Activated CD8-positive, alpha-beta memory T cell treated with anti-CD3 and anti-CD28 coated beads, Interleukin-2, amount 50 U/mL, for 1 hour (primary cell): ENCODE measurements around the gene ATP2B1.

Experiments used
- DNase-seq: peaks from one replicate; pipeline ENCODE4 v3.0.0-alpha.2; 2020; ENCODE audit errors: extremely low read depth

ATP2B1 gene

DNA sequence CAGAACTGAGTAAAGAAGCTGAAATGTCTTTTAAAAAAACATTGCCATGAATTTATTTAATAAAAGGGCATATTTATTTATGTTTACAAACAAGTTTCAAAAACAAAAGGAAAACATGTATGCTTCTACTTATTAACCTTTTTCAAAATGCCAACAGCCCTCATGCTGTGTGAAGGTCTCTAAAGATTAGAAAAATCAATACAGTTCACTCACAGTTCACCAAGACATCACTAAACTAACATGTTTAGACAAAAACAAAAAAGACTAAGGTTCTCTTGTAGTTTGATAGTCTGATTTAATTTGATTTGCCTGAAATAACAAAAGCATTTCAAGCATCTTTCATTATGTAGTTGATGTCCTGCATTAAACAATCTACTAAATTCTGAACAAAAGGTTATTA, 118.9 kb downstream of the ATP2B1 start:
- DNase-seq = no peak

DNA sequence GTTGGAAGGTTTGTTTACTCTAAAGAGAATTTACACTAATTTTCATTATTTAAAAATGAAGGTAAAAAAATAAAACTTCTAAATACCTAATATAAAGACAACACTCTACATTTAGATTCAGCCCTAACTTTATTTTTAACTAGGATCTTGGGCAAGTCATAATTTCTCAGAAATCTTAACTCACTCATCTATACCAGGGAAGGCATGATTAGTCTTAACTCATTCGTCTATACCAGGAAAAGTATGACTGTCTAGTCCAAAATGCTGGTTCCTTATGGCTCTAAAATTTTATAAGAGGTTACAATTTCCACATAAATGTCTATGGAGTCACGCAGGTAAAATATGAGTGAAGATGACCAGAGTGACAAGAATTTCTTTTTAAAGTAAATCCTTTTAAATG, 130.1 kb downstream of the ATP2B1 start:
- no peak for DNase-seq

DNA sequence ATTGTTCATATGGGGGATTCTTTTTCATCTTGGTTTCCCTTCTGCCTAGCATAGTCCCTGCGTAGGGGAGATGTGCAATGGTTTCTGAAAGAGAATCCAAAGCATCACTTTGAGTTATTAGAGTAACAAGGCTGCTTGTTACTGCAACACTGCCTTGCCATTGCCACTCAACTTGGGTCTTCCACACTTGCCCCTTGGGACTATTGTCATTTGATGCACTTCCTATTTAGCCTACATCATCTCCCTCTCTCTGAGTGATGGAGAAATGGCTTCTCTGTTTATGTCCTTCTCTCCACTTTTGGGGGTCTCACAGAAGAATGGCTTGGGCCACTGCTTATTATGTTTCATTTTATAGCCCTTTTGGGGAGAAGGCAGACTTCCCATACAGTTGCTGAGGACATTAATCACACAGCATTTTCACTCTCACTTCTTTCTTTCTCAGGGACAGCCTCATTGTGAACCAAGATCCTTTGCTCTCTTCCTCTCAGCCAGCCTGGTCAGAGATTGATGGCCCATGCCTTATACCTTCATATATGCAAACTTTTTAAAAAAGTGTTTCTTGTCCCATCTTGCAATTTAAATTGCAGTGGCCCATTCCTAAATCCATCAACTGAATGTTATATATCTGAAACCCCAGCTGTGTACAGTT, 131.9 kb downstream of the ATP2B1 start:
- DNase-seq = no peak

DNA sequence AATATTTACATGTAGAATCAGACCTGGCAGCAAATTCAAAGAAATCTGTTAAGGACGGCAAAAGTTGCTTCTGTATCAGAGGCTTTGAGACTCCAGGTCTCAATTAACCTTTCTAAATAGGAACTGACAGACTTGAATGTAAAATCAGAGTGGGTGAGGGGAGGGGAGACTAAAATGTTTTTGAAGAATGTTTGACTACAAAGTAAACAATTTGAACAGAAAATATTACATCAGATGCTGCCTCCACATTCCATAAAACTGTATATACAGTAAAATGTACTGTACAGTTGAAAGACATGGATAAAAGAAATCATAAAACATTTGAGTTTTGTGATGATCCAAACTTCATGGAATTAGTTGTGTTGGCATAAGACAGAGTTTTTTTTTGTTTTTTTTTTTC, 133.3 kb downstream of the ATP2B1 start:
- no peak for DNase-seq

DNA sequence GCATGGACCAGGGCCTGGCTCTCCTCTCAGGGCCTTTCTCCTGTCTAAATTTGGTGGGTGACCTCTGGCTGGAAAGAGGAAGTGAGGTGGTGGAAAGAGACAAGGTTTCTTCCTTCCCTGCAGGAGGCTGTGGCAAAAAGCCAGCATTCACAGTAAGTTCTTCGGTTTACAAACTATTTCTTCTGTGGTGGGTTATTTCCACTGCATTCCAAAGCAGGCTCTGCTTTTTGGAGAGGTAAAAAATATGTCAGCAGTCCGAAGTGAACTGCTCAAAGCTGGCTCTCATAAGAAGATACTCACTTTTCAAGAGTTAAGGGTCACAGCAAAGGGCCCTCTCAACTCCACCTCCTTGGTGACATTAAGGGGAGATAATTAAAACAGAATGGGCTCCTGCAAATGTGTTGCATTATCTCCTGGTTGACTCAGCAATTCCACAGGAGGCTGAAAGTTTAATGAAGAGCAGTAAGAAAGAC, 133.9 kb downstream of the ATP2B1 start:
- DNase-seq = no peak

DNA sequence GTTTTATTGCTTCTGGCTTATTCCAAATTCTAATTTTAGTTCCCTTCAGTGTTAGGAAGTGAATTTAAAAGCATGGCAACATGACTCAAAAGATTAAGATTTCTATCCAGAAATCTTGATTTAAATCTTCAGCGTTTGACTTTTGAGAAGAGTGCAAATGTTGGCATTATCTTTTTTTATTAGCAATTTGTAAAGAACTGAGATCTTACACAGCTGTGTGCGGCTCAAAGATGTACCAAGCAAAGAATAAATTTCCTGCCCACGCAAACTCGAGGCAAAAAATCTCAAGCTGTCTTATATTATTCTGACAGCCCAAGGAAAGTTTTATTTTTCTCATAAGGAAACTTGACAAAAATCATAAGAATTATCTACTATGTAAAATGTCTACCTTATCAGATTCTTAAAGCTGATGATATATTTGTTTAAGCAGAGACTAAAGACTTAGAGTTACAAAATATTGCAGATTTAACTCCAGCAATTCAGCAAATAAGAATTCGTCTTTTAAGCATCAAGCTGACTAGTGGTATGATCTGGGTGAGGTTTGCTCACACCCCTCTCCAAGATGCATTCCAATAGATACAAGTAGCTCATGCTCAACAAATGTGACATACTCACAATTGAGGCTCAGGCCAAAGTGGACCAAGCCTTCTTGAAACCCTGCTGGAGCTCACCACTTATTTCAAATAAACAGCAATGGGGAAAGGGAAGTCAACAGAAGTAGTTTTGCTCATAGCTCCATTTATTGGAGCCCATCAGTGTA, 135.4 kb downstream of the ATP2B1 start:
- no peak for DNase-seq

DNA sequence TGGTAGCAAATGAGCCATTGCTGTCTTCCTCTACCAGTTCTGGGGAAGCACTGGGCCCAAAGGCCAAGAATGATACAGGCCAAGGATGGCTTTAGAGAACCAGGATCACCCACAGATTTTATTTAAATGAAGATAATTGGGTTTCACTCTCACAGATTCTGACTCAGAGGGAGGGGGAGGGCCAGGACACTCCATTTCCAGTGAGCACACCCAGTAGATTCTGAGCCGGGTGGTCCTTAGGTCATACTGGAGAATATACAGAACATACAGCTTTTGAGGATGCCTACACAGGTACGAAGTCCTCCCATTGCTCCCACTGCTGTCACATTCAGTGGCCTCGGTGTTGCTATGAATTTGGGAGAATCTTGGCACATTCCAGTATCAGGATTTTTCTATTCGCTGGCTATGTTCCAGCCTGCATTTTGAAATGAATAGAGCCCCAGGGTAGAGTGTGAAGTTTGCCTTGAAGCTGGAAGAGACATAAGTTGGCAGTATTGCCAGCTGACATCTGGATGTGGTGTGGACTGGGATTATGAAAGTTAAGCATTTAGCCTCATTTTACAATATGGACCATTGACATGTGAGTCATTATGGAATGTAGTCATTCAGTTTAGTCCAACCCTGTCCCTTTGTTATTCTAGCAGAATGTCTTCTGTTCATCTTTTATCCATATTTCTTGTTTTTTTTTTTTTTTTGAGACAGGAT, 137.0 kb downstream of the ATP2B1 start:
- DNase-seq = no peak

DNA sequence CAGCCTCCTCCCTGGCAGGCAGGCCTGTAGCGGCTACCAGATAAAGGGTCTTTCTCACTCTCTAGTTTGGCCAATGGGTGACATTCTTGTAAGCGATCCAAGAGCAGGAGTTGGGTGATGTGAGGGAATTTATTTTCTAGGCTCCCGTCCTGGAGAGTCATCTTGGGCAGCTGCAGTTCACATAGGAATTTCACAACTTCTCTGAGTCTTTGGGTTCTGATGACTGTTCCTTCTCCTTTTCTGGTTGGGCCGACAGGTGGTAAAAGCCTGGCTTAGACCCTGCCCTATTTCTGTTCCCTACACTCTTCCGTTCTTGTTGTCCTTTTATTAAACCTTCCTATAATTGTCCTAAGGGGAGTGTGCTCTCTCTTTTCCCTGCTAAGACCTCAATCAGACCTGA, 140.2 kb downstream of the ATP2B1 start:
- no peak for DNase-seq

DNA sequence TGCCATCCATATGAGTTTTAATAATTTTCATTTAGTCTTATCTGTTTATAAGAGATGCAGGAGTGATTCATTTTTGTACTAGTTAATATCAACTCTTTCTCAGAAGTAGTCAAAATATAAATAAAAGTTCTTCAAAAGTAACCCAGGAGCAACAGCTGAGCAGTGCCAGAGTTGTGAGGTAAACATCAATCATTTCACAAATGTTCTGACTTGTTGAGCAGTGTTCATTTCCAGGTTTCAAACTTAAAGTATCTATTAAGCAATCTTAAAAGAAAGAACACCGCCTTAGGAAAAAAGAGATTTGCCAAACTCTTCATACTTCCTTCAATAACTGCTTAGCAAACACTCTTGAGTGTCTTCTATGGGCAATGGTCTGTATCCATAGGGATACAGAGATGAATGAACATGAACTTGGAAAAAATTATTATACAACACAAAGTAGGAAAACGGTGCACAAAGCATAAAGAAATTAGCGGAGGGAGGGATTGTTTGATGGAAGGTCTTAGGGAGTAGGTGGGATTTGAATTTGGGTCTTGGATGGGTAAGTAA, 140.9 kb downstream of the ATP2B1 start:
- no peak for DNase-seq

DNA sequence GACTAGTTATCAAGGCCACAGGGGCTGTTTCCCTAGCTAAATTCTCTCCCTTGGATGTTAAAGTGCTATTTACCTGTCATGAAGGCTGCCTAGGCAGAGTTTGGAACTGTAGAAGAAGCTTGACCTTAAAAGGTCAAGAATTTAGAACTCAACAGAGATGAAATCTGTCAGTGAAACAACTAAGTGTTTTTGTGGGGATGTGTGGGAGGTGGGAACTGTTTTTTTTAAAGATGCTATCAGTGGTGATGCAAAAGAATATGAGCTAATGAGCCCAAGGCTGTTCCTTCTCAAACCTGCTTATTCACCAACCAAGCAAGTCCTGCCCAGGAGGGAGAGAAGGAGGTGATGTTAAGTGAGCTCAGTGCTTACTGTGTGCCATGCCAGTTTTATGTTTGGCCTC, 142.0 kb downstream of the ATP2B1 start:
- no peak for DNase-seq

DNA sequence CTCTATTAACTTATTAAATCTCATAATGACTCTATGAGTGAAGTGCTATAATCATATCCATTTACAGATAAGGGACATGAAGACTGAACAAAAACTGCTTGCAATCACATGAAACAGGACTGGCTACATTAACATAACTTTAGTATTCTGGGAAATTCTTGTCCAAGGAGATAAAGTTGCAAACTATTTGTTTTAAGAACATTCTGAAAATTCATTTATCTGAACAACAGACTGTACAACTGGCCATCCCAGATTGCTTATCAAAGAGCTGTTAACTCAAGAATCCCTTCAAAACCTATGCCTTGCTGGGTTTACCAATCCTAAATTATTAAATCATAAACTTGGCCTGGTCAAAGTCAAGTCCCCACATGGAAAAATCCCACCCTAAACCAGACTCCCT, 143.6 kb downstream of the ATP2B1 start:
- DNase-seq = no peak

DNA sequence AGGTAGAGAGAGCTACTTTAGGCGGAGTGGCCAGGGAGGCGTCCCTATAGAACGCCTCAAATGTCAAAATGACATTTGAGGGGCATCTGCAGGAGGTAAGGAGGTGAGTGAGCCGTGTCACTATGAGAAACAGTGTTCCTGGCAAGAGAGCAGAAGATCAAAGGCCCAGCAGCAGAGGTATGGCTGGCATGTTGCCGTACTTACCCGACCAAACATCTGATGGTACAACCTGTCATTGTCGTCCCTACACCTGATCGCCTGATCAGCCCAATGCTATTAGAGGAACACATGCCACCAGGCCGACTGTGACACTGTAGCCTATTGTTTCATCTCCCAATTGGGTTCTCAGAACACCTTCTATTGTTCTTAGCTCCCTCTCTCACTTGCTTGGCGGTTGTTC, 148.9 kb downstream of the ATP2B1 start:
- no peak for DNase-seq

DNA sequence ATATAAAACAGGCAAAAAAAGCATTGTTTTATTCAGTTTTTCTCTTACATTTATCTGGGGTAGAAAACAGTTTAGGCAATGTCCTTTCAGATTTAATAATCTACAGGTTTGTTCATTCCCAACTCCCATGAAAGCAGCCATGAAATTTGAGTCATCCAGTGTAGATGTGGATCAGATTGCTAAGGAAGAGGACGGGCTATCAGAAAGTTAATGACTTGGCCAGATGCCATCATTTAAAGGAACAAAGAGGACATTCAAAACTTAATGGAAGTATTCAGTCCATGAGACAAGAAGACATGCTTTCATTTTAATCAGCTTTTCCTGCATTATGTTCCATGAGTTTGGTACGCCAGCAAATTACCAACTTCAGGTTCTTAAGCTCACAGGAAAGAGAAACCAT, 151.7 kb downstream of the ATP2B1 start:
- no peak for DNase-seq

DNA sequence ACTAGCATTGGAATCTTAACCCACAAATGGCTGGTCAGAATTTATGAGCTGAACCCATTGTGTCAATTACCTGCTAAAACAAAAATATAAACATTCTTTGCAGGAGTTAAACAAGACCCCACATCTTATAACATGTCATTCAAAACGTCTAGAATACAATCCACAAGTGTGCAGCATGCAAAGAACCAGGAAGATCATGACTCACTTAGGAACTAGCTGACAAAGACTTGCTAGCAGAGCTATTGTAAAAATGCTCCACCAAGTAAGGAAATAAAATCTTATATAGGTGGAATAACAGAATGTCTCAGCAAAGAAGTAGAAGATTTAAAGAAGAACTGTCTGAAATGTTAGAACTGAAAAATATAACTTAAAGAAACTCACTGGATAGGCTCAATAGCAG, 156.3 kb downstream of the ATP2B1 start:
- no peak for DNase-seq

DNA sequence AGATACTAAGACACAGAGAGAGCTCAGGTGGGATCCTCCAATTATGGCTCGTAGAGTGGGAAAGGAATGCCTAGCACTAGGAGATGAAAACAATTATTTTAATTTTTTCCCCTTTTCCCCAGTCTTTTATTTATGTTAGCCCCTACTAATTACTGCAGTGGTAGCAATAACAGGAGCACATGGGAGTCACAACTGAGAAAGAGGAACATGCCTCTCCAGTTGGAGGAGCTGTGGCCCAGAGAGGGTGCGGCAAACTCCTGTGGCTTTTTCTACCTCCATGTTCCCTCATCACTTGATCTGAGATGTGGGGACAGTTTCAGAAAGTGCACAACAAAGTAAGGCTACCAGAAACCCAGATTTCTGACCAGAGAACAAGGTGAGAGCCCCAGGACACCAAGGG, 156.9 kb downstream of the ATP2B1 start:
- no peak for DNase-seq

DNA sequence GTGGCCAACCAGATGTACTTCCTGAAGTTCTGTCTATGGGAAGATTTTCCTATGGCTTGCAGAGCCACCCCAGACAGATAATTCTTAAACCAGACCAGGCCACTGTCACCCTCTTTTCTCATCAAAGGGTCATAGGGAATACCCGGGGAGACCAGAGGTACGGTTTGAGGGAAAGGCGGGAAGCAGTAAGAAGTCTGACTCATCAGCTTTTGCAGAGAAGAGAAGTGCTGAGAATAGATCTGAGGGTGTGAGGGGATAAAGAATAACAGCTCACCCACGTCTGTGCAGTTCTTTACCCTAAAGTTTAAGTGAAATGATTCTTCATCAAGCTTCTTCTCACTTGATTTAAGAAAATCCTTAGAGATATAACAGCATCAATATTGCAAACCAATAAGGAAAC, 161.5 kb downstream of the ATP2B1 start:
- no peak for DNase-seq

DNA sequence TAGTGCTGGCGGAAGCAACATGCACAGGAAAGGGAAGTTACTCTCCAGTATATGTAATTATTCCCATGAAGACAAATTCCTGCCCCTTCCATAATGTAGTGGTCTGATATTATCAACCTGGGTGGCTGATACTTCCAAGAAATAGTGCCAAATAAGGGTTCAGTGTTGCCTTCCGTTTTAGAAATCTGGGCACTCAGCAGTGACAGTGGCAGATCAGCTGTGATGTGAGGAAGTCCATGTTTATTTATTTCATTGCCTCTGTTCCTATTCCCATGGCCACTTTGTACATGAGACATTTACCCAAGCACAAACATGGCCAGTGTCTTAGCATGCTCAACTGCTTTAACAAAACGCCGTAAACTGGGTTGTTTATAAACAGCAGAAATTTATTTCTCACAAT, 162.5 kb downstream of the ATP2B1 start:
- no peak for DNase-seq

DNA sequence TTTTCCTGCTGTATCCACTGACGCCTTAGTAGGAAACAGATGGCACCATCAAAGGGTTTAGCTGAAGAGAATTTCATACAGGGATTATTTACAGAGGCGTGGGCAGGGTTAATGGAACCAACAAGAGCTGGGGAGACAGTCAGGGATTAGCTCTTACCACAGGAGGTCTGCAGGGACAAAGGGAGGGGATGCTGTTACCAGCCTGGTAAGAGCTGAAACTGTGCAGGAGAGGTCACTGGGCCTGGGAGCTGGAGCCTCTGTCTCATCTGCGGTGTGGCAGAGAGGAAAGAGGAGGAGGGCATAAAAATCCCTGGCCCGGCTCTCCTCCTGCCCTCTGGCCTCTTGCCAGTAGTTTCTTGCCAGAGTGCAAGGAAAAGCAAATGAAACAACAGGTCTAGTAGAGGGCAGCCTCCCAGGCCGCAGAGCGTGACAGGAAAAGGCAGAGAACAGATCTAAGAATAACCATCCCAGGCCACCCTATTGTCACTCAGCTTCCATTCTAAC, 163.9 kb downstream of the ATP2B1 start:
- DNase-seq = no peak

DNA sequence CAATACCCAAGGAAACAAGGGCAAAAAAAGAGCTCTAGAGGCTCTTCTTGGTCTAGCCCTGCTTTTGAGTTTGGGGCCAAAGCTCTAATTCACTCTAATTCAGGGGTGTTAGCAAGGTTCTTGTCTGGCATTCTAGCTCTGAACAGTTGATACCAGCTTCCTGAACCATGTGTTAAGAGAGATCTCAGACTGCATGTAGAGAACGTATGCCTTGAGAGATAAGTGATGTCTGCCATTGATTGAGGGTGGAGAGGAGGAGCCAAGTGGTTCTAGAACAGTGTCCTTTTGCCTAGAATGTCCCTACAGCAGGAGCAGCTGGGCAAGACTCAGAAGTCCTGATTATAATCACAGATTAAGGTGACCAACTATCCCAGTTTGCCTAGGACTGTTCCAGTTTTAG, 164.6 kb downstream of the ATP2B1 start:
- no peak for DNase-seq

DNA sequence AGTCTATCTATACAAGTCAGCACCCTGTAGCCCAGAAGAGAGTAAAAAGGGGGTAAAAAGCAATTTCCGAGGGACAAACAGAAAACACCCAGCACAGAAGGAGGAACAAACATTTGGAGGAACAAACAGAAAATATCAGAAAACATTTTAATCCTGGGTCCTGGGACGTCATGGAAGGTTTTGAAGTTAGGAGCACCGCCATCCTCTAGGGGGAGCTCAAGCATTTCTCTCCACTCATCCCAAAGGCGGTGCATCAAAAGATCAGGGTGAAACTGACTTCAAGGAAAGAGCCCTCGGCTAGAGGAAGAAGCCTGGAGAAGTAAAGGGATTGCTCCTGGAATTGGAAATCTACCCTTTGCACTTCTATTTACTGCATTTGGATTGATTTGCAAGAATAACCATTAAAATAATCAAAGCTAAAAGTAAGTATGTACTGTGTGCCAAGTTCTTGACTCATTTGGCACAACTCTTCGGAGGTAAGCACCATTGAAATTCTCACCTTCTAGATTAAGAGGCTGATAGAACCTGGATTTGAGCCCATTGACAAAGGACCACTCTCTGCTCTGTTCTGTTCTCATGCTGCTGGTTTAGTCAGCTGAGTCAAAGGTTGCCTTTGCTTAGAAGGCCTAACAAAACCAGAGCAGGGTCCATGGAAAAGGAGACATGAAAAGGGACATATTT, 165.6 kb downstream of the ATP2B1 start:
- DNase-seq = peak; percentile 36

DNA sequence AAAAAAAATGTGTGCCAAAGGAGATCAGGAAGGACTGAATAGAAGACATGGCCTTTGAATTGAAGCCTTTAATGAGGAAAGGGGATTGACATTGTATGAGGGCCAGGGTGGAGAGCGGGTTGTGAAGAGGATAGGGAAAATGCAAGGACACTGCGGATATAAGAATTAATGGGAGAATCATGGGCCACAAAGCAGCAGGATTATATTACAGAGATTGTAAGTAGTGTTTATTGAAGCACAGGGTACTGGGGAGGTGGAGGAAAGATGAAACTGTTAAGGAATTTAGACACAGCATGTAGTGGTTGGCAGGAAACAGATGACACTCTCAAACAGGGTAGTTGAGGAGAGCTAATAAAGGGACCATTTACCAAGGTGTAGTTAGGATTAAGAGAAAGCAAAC, 166.4 kb downstream of the ATP2B1 start:
- no peak for DNase-seq

DNA sequence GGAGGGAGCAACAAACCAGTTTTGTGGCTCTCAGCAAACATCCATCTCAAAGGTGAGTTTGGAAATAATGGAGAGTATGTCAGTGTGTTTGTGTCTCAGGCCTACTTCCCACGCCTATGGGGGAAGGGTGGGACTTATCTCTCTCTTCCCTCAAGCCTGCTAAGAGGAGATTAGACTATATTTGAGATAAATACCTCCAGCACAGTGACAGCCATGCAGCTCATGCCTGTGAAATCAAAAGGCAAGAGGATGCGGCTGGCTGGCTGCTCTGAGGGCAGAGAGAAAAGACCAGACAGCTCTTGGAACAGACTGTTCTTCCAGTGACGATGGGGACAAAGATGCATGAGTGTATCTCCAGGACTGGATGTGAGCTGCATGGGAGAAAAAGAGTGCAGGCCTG, 168.1 kb downstream of the ATP2B1 start:
- DNase-seq = no peak
